Measurements from ENCODE around the gene KEAP1. TPM values are rescaled to one million over a fixed set of nuclear protein-coding genes. Genes with fewer than 3 reads are reported as not detected.

Gene KEAP1
- total and polyA plus RNA-seq, 9 of the 15 experiments (the other 6 are each of a cell fraction or from before 2014, with no cell fraction given), result 2.1 to 95.6 (median 64.3) TPM

- TF ChIP-seq TOE1 (IDR thresholded peaks at IDR 0.05; ENCODE audit: borderline replicate concordance) (no peak), TOE1 (CRISPR knock-in tag; IDR thresholded peaks at IDR 0.05; ENCODE audit: borderline replicate concordance, low read depth) (no peak), ZNF668 (CRISPR knock-in tag; IDR thresholded peaks at IDR 0.05) (no peak), KDM2B (CRISPR knock-in tag; IDR thresholded peaks at IDR 0.05) (no peak), NONO (IDR thresholded peaks at IDR 0.05; ENCODE audit: low read depth in 2 of 2, low read length in 1 of 2) (no peak), NCOA4 (IDR thresholded peaks at IDR 0.05; ENCODE audit: partially characterized antibody) (no peak), HIVEP1 (CRISPR knock-in tag; IDR thresholded peaks at IDR 0.05) (no peak), MBD2 (IDR thresholded peaks at IDR 0.05; ENCODE audit: borderline replicate concordance, low read depth) (no peak), ZBTB1 (CRISPR knock-in tag; IDR thresholded peaks at IDR 0.05; ENCODE audit: borderline replicate concordance, low read depth) (no peak), MAZ (CRISPR knock-in tag; conservative IDR thresholded peaks at IDR 0.05 in 1 of 2, IDR thresholded peaks at IDR 0.05 in 1 of 2) (no peak), CEBPB (tag; IDR thresholded peaks at IDR 0.05) (no peak), CREB3L1 (IDR thresholded peaks at IDR 0.05; ENCODE audit: borderline replicate concordance, low read depth) (peak; percentile 28; the same call in 1 of the 2 replicates), GMEB1 (CRISPR knock-in tag; IDR thresholded peaks at IDR 0.05) (no peak), ZNF140 (CRISPR knock-in tag; IDR thresholded peaks at IDR 0.05) (no peak), YBX1 (IDR thresholded peaks at IDR 0.05) (no peak), NR2C2 (CRISPR knock-in tag; IDR thresholded peaks at IDR 0.05) (no peak), NR2C2 (tag; IDR thresholded peaks at IDR 0.05) (no peak), ID3 (CRISPR knock-in tag; IDR thresholded peaks at IDR 0.05) (no peak), ID3 (tag; IDR thresholded peaks at IDR 0.05) (no peak), ESRRB (CRISPR knock-in tag; IDR thresholded peaks at IDR 0.05; ENCODE audit: borderline replicate concordance) (no peak), ZNF354B (CRISPR knock-in tag; IDR thresholded peaks at IDR 0.05) (no peak), NBN (IDR thresholded peaks at IDR 0.05; ENCODE audit: low read depth) (no peak), RFX7 (CRISPR knock-in tag; IDR thresholded peaks at IDR 0.05) (no peak), ZSCAN29 (IDR thresholded peaks at IDR 0.05) (no peak), SAFB2 (IDR thresholded peaks at IDR 0.05; ENCODE audit: borderline replicate concordance, low read depth, low read length, severe bottlenecking) (no peak)
- TF ChIP-seq, protein P1, sequence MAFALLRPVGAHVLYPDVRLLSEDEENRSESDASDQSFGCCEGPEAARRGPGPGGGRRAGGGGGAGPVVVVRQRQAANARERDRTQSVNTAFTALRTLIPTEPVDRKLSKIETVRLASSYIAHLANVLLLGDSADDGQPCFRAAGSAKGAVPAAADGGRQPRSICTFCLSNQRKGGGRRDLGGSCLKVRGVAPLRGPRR (CRISPR knock-in tag; IDR thresholded peaks at IDR 0.05), result no peak
These were observed 2.5 kb upstream of the KEAP1 start (continued) for GRCh38 chr19:10505583-10506229.

Data from K562 (cell line).